RWPE1 (cell line): ENCODE results near the gene CDH13.

Source experiments
- CTCF ChIA-PET: fragments of 350-600 bp; sonication (Branson Sonifier 250); formaldehyde crosslinking; extraction: SDS; loops from one replicate; lab custom pipeline; 2021; lab: Yijun Ruan, JAX
- POLR2A ChIA-PET: fragments of 400-600 bp; formaldehyde crosslinking; extraction: SDS; loops from one replicate; lab custom pipeline; 2020; ENCODE audit warnings: antibody characterized with exemption; ENCODE audit not compliant: low non-redundant PET; lab: Yijun Ruan, JAX
- DNase-seq: peaks from one replicate; pipeline ENCODE4 v3.0.0; 2012; ENCODE audit warnings: low spot score
- H3K27ac ChIP-seq: fragments of 450-650 bp; 2 replicates; pipeline ENCODE4 v1.5.1; 2017
- TF ChIP-seq, protein P1 (sequence below): fragments of 450-650 bp; conservative IDR thresholded peaks from 2 replicates; pipeline ENCODE4 v1.5.1; 2017; ENCODE audit warnings: low read depth, mild to moderate bottlenecking

Gene CDH13

GRCh38 chr16:83806036-83806435 lies 1179.3 kb downstream of the CDH13 start:
- H3K27ac ChIP-seq = no peak overlapping the region
- DNase-seq = no peak
- ChIA-PET CTCF (no interaction called here), POLR2A (no interaction called here)
- TF ChIP-seq, protein P1, sequence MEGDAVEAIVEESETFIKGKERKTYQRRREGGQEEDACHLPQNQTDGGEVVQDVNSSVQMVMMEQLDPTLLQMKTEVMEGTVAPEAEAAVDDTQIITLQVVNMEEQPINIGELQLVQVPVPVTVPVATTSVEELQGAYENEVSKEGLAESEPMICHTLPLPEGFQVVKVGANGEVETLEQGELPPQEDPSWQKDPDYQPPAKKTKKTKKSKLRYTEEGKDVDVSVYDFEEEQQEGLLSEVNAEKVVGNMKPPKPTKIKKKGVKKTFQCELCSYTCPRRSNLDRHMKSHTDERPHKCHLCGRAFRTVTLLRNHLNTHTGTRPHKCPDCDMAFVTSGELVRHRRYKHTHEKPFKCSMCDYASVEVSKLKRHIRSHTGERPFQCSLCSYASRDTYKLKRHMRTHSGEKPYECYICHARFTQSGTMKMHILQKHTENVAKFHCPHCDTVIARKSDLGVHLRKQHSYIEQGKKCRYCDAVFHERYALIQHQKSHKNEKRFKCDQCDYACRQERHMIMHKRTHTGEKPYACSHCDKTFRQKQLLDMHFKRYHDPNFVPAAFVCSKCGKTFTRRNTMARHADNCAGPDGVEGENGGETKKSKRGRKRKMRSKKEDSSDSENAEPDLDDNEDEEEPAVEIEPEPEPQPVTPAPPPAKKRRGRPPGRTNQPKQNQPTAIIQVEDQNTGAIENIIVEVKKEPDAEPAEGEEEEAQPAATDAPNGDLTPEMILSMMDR = no peak

DNA sequence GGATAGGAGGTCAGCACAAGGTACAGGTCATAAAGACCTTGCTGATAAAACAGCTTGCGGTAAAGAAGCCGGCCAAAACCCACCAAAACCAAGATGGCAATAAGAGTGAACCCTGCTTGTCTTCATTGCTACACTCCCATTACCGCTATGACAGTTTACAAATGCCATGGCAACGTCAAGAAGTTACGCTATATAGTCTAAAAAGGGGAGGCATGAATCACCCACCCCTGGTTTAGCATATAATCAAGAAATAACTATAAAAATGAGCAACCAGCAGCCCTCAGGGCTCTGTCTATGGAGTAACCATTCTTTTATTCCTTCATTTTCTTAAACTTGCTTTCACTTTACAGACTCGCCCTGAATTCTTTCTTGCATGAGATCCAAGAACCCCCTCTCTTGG lies 1180.0 kb downstream of the CDH13 start:
- H3K27ac ChIP-seq = no peak overlapping the region
- DNase-seq = no peak
- ChIA-PET CTCF (no interaction called here), POLR2A (interaction anchor here (0.7 kb wide), 1 partner anchor 1104 kb away, joined by 4 read pairs; no protein-coding TSS in a partner anchor)
- TF ChIP-seq, protein P1 = no peak

GRCh38 chr16:83807327-83807709 lies 1180.5 kb downstream of the CDH13 start:
- DNase-seq = no peak
- H3K27ac ChIP-seq = peak overlapping the region; percentile 69
- ChIA-PET CTCF (no interaction called here), POLR2A (interaction anchor here (0.7 kb wide), 1 partner anchor 1104 kb away, joined by 4 read pairs; no protein-coding TSS in a partner anchor)
- TF ChIP-seq, protein P1 = no peak

- POLR2A ChIA-PET = no interaction called here
- TF ChIP-seq, protein P1 = no peak
- peak within 1 kb of the TSS; percentile 69 for H3K27ac ChIP-seq
- CTCF ChIA-PET = interaction anchor here (0.7 kb wide), 1 partner anchor 347 kb away, joined by 3 read pairs; no protein-coding TSS in a partner anchor
- DNase-seq = peak; percentile 97
These were observed 1181.2 kb downstream of the CDH13 start, which contains the start of gene HSBP1 for GRCh38 chr16:83807710-83808572. Gene HSBP1, plus strand, starts transcription at chr16:83807978. Its CDS starts 99 bp downstream, at chr16:83808077.

DNA sequence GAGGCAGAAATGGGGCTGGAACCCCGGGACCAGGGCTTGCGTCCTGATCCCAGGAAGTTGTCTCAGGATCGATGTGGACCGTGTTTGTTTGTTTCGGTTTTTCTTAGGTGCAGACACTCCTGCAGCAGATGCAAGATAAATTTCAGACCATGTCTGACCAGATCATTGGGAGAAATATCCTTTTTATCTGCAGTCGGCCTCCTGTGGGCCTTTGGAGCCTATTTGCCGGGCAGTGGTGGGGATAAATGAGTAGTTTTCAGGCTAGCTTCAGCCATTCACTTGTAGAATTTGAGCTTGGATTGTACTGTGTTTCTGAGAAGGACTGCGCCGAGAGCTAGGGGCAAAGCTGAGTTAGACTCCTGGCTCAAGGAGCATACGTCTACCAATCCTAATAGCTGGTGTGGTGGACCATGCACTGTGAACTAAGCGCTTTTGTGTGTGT lies 1181.8 kb downstream of the CDH13 start:
- TF ChIP-seq, protein P1 = no peak
- ChIA-PET POLR2A (no interaction called here), CTCF (interaction anchor here (0.6 to 0.7 kb wide), 2 partner anchors 348 to 1141 kb away, joined by 3 read pairs; no protein-coding TSS in a partner anchor)
- H3K27ac ChIP-seq = peak overlapping the region; percentile 69
- DNase-seq = no peak

- no peak overlapping the region for H3K27ac ChIP-seq
- no peak for DNase-seq
- TF ChIP-seq, protein P1 = no peak
- ChIA-PET POLR2A (interaction anchor here (0.6 kb wide), 1 partner anchor 120 kb away, joined by 4 read pairs; no protein-coding TSS in a partner anchor), CTCF (interaction anchor here (0.6 kb wide), 1 partner anchor 1142 kb away, joined by 3 read pairs; no protein-coding TSS in a partner anchor)
These were observed 1182.3 kb downstream of the CDH13 start for GRCh38 chr16:83809092-83809491.
